Regular cardiac myocyte (primary cell): ENCODE measurements around the gene PIP. TPM values are rescaled to one million over a fixed set of nuclear protein-coding genes. Genes with fewer than 3 reads are reported as not detected.

Experiments used
- total RNA-seq: library from RNA; depleted of rRNA; stranded (reverse); fragments of >200 nt; gene quantifications from 2 replicates; pipeline ENCODE4 v1.2.3, GENCODE V29; 2014

Gene PIP
- total RNA-seq: 0.38 TPM in 1 of 2 replicates, not detected in the other

DNA sequence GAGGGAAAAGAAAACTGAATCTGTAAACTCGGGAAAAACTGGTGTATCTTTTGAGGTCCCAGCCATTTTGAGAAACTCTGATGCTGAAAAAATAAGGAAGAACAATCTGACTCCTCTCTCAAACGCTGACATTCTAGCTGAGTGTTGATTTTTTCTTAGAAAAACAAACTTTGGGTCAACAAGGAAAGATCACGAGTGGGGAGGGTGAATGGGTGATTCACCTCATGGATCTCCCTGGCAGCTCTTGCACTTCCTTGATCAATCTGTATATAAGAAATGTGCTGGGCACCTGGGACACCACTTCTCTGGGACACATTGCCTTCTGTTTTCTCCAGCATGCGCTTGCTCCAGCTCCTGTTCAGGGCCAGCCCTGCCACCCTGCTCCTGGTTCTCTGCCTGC, at the start of gene PIP:
TSS of gene PIP (plus strand) at position 297 of the 400 bp plus-strand sequence. CDS start at position 337, 40 bp downstream.

GRCh38 chr7:143183024-143183423, 51.1 kb downstream of the PIP start, which contains the start of gene TAS2R39:
TAS2R39 (plus strand) TSS chr7:143183419; CDS start chr7:143183419, 0 bp downstream.

Other genes with a start within 250 kb of the PIP start
- not detected in 2 replicates for gene TRPV6, start 246.3 kb upstream of the PIP start, total RNA-seq
- not detected in 2 replicates for gene TRPV5, start 198.3 kb upstream of the PIP start, total RNA-seq
- not detected in 2 replicates for gene LLCFC1, start 192.6 kb upstream of the PIP start, total RNA-seq
- under 0.01 TPM in 1 of 2 replicates, not detected in the other for gene KEL, start 169.7 kb upstream of the PIP start, total RNA-seq
- 0.19 TPM in 1 of 2 replicates, not detected in the other for gene OR9A2, start 104.9 kb upstream of the PIP start, total RNA-seq
- not detected in 2 replicates for gene OR6V1, start 79.7 kb upstream of the PIP start, total RNA-seq
- gene TAS2R39, start 51.3 kb downstream of the PIP start, total RNA-seq: not detected in 2 replicates
- gene TAS2R40, start 90.0 kb downstream of the PIP start, total RNA-seq: not detected in 2 replicates
- gene GSTK1, start 131.4 kb downstream of the PIP start, total RNA-seq: 71.9 and 88.8 TPM in 2 replicates
- gene TMEM139, start 152.9 kb downstream of the PIP start, total RNA-seq: not detected in 2 replicates
- gene CASP2, start 156.3 kb downstream of the PIP start, total RNA-seq: 10.7 and 15.1 TPM in 2 replicates
- gene CLCN1, start 184.0 kb downstream of the PIP start, total RNA-seq: not detected in 2 replicates
- 1.2 and 3.1 TPM in 2 replicates for gene FAM131B, start 230.6 kb downstream of the PIP start, total RNA-seq
- gene ZYX, start 249.3 kb downstream of the PIP start, total RNA-seq: 18.0 and 24.7 TPM in 2 replicates